RPMI8226 (cell line): Measurements from ENCODE around the gene POU2F2.
"Not testable (repeated sequence)": the region's sequence is repeated elsewhere in the genome, so short reads cannot be mapped to it uniquely, and the experiment has no call there.

Experiments
- DNase-seq: peaks from one replicate; pipeline ENCODE4 v3.0.0-alpha.2; 2015

The POU2F2 gene

GRCh38 chr19:42057846-42058245 lies 74.4 kb downstream of the POU2F2 start:
- no peak for DNase-seq

- DNase-seq: no peak
Measured at GRCh38 chr19:42054205-42054604, 78.0 kb downstream of the POU2F2 start.

- DNase-seq: no peak
Measured at GRCh38 chr19:42053037-42053935, 79.0 kb downstream of the POU2F2 start.

DNA sequence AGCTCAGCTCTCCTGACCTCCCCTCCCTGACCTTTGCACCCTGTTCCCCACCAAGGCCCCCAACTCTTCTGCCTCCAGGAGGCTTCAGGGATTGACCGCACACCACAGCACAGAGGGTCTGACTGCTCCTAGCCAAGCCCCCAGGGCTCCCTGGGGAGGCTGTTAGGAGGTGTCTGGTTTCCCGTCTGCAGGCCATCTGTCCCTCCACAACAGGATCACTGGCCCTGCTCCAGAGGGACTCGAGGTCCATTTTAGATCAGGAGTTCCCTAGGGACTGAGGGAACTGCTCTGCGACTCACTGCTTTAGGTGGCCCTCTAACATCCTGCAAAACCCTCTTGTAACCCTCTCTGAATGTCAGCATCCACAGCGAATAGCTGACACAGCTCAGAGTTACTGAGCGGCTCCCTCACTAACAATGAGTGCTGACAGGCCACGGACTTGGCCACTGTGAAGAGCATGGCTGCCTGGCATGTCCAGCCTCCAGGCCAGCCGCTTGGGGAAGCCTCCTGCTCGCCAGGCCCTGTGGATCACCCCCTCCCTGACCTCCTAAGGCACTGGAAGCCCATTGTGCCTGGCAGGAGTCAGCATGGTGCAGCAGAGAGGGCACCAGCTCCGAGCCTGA lies 79.9 kb downstream of the POU2F2 start:
- DNase-seq: no peak

DNA sequence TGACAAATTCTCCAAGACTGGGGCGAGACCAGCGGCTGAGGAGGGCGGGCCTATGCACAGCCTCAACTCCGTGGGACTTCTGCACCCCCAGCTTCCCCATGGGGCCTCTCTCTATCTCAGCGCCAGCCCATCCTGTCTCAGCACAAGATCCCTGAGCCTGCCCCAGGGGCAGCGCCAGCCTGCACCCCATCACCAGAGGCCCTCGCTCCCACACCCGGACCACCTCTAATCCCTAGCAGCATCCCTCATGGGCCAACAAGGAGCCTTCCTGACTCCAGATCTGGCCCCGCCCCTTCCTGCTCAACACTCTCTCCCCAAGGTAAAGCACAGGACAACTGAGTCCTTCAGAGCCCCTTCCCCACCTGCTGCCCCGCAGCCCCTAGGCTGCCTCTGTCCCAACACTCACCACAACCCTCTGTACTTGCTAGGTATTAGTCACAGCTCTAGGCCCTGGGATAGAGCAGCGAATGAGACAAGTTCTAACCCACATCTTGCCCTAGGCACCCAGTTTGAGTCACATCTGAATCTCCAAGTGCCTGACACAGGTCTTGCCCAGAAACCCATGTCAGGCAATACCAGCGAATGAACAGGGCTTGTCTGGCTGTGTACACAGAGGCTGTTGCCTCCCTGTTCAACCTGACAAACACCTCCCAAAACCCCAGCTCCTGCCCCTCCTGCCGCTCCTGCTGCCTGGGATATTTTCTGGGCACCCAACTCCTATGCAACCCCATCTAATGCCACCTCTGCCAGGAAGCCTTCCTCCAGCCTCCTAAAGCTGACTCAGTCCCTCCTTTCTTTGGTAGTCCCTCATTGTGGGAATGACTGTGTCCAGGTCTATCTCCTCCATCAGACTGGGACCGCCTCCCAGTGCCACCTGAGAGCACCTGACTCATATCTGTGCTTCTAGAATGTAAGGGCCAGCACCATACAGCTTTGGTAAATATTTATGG lies 80.8 kb downstream of the POU2F2 start:
- DNase-seq: no peak

- DNase-seq: peak; percentile 39
Measured at GRCh38 chr19:42048992-42049391, 83.3 kb downstream of the POU2F2 start.

- DNase-seq: no peak
Measured at GRCh38 chr19:42045575-42045974, 86.7 kb downstream of the POU2F2 start.

DNA sequence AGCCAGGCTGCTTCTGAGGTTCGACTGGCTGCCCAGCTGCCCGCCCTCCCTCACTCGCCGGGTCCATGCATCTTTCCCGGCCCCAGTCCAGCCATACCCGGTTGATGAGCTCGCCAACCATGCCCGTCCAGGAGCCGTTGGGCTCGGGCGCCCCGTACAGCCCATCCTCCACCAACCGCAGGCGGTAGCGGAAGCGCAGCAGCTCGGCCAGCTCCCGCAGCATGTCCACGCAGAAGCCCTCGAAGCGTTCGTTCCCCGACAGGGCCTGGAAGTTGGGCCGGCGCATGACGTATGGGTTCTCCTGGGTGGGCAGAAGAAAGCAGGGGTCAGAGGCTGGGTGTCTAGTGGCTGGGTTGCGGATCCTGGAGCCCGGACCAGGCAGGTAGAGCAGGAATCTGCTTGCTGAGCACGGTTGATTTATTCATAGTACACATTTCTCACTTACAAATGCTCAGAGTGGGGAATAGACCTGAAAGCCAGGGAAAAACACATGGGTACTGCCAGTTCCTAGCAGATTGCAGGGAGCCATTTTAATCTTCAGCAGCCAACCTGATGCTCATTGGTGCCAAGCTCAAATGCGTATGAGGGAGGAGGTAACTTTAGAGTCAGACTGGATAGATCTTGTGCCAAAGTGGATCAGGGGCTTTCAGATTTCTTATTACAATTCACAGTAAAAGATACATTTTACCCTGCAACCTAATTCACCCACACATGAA lies 89.6 kb downstream of the POU2F2 start:
- DNase-seq: no peak

DNA sequence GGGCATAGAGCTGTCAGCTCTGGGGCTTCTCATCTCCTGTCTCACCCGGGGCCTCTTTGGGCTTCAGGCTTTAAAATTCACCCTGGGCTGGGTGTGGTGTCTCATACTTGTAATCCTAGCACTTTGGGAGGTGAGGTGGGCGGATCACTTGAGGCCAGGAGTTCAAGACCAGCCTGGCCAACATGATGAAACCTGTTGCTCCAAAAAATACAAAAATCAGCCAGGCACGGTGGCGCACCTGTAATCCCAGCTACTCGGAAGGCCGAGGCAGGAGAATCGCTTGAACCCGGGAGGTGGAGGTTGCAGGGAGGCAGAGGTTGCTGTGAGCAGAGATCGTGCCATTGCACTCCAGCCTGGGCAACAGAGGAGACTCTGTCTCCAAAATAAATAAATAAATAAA lies 91.8 kb downstream of the POU2F2 start:
- not testable (repeated sequence) for DNase-seq

DNA sequence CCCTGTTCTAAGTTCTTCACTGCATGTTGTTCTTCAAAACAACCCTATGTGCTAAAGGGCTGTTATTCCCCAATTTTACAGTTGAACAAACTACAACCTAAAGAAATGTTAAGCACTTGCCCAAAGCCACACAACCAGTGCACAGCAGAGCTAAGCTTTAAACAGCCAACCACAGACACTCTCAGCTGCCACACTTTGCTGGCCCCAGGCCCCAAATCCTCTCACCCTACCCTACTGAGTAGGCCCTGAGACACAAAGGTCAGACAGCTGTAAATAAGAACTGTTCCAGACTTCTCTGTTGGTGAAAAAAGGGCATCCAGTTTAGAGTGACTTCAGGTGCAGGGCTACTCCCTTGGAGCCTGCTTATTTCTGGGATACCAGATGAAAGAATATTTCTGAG lies 92.2 kb downstream of the POU2F2 start:
- DNase-seq: peak; percentile 28

- no peak for DNase-seq
Measured at GRCh38 chr19:42038666-42039065, 93.6 kb downstream of the POU2F2 start.

GRCh38 chr19:42037649-42038048 lies 94.6 kb downstream of the POU2F2 start:
- DNase-seq: no peak
